Measurements from ENCODE around the gene EXOC3L4.
"Not testable (repeated sequence)": the region's sequence is repeated elsewhere in the genome, so short reads cannot be mapped to it uniquely, and the experiment has no call there.

The EXOC3L4 gene

GRCh38 chr14:103107455-103107854, 12.9 kb downstream of the EXOC3L4 start:
- no peak for DNase-seq

GRCh38 chr14:103107941-103108748, 13.6 kb downstream of the EXOC3L4 start:
- no peak for DNase-seq

- no peak for DNase-seq
Measured at GRCh38 chr14:103108749-103109207, 14.3 kb downstream of the EXOC3L4 start.

DNA sequence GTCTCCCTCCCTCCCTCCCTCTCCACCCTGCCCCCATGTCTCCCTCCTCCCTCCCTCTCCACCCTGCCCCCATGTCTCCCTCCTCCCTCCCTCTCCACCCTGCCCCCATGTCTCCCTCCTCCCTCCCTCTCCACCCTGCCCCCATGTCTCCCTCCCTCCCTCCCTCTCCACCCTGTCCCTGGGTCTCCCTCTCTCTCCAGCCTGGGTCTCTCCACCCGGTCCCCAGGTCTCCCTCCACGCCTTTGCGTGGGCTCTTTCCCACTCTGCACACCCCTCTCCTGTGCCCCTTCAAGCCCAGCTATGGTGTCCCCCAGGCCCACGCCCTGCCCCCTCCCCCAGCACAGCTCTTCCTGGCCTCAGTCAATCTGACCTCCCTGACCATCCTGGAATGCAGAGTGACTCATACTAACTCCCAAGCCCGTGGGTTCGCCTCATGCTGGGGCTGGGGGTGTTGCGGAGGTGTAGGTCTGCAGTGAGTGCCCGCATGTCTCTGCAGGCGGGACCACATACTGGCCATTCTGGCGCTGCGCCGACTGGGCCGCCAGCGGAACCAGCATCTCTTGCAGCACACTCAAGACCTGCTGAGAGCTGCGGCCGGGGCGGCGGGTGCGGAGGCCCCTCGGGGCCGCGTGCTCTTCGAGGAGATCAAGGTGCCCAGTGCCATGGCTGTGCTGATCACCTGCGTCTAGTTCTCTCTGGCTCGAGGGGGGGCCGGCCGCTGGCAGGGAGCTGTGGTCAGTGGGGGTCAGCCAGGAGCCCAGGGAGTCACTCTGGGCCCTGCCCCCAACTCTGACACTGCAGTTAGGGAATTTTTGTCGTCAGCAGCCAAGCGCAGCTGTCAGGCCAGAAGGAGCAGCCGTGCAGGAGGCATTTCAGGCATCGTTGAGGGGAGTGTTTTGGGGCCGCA, 15.3 kb downstream of the EXOC3L4 start:
- DNase-seq: no peak

- no peak for DNase-seq
Measured at GRCh38 chr14:103110681-103111231, 16.2 kb downstream of the EXOC3L4 start.

- no peak for DNase-seq
Measured at GRCh38 chr14:103111232-103111868, 16.8 kb downstream of the EXOC3L4 start.

- no peak for DNase-seq
Measured at GRCh38 chr14:103112400-103113243, 18.1 kb downstream of the EXOC3L4 start.

DNA sequence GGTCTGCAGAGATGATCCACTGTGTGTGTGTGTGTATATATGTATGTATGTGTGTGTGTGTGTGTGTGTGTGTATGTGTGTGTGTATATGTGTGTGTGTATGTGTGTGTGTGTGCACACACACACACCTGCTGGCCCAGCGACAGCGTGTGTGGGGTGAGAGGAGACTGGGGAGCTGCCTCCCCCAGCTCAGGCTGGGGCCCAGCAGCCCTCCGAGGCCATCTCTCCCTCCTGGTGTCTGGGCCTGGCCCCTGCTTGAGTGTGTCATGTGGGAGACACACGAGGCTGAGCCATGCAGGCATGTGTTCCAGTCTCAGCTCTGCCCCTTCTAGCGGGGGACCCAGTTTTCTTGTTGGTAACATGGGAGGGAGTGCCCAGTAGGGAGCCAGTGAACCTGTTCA, 18.8 kb downstream of the EXOC3L4 start:
- no peak for DNase-seq

- DNase-seq: no peak
Measured at GRCh38 chr14:103113774-103114173, 19.2 kb downstream of the EXOC3L4 start.

- not testable (repeated sequence) for DNase-seq
Measured at GRCh38 chr14:103115086-103115679, 20.7 kb downstream of the EXOC3L4 start.

DNA sequence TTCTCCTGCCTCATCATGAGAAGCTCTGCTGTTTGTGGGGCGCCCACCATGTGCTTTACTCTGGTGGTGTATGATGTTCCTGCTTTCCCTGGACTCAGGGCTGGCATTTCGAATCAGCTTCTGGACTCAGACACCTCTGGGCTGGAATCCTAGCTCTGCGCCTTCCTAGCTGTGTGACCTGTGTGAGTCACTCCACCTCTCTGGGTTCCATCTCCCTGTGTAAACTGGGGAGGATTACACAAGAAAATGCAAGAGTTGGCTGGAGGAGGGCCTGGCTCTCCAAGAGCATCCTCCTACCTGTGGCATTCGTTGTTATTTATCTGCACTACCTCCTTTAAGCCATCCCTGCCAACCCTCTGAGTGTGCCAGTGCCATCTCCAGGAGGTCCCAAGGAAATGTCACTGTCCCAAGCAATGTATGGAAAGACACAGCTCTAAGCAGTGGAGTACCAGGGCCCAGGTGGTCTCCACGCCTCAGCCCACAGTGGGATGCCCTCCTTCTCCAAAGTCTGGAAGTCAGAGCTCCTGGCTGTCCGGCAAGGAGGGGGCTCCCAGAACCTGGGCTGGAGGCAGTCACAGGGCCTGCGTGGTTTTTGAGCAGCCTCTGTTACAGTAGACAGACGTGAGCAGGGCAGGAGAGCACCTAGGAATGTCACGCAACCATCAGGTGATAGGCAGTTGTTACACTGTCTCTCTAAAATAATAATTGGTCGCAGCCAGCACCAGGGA, 21.5 kb downstream of the EXOC3L4 start:
- no peak for DNase-seq

- no peak for DNase-seq
Measured at GRCh38 chr14:103116636-103117035, 22.1 kb downstream of the EXOC3L4 start.

- not testable (repeated sequence) for DNase-seq
Measured at GRCh38 chr14:103117499-103117898, 23.0 kb downstream of the EXOC3L4 start.

- DNase-seq: no peak
Measured at GRCh38 chr14:103118018-103118662, 23.6 kb downstream of the EXOC3L4 start.

- DNase-seq: no peak
Measured at GRCh38 chr14:103118663-103119404, 24.3 kb downstream of the EXOC3L4 start.

- not testable (repeated sequence) for DNase-seq
Measured at GRCh38 chr14:103119527-103119926, 25.0 kb downstream of the EXOC3L4 start.

DNA sequence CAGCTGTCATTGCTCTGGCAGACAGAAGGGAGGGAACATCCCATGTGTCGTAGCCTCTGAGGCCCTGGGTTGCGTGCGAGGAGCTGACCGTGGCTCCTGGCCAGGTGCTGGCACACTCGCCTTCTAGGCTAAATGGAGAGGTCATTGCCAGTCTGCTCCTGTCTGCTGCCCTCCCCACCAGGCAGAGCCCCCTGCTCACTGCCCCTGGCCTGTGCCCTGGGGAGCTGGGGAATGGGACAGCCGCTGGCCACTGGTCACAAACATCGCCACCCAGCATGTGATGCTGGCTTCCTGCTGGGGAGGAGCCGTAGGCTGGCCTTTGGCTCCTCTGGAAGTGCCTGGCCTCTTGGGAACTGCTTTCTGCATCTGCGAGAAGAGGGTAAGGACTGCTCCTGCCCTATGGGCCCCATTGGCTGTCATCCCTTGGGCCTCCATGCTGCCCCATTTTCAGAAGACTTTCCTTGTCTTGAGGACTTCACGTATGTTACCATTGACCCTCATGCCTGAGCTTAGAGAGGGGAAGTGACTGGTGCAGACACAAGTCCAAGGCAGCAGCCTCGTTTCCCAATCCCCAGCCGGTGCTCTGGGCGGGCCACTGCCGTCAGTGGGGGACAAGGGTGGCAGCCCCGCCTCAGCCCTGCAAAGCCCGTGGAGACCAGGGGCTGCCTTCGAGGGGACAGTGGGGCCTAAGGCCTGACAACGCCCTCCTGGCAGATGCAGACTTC, 26.8 kb downstream of the EXOC3L4 start:
- DNase-seq: no peak

- DNase-seq: no peak
Measured at GRCh38 chr14:103121846-103122584, 27.5 kb downstream of the EXOC3L4 start.

All from stimulated activated naive CD4-positive, alpha-beta T cell (primary cell).